ENCODE measurements around the gene ZNF318.

Gene ZNF318

GRCh38 chr6:43301081-43301870 lies 68.2 kb downstream of the ZNF318 start:
- no peak for DNase-seq

DNA sequence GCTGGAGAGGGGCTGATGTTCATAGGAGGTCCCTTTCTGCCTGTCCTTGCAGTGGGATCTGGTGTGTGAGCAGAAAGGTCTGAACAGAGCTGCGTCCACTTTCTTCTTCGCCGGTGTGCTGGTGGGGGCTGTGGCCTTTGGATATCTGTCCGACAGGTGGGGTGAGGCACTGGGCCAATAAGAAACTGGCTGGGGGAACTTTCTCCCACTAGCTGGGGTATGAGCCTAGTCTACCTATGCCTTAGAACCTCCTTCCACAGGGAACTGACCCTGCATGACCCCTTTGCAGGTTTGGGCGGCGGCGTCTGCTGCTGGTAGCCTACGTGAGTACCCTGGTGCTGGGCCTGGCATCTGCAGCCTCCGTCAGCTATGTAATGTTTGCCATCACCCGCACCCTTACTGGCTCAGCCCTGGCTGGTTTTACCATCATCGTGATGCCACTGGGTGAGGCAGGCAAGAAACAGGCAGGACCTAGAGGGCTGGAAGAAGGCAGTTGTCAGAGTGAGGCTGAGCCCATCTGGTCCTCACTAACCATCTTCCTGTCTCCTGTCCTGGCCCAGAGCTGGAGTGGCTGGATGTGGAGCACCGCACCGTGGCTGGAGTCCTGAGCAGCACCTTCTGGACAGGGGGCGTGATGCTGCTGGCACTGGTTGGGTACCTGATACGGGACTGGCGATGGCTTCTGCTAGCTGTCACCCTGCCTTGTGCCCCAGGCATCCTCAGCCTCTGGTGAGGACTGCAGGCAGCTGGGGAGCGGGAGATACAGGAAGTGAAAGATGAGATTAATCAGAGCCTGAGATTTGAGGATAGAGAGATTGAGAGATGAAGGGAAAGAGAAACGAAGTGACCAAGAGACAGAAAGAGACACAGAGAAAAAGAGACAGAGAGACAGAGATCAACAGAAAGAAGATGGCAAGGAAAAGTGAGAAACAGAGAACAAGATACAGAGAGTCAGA lies 69.8 kb downstream of the ZNF318 start:
- no peak for DNase-seq

DNA sequence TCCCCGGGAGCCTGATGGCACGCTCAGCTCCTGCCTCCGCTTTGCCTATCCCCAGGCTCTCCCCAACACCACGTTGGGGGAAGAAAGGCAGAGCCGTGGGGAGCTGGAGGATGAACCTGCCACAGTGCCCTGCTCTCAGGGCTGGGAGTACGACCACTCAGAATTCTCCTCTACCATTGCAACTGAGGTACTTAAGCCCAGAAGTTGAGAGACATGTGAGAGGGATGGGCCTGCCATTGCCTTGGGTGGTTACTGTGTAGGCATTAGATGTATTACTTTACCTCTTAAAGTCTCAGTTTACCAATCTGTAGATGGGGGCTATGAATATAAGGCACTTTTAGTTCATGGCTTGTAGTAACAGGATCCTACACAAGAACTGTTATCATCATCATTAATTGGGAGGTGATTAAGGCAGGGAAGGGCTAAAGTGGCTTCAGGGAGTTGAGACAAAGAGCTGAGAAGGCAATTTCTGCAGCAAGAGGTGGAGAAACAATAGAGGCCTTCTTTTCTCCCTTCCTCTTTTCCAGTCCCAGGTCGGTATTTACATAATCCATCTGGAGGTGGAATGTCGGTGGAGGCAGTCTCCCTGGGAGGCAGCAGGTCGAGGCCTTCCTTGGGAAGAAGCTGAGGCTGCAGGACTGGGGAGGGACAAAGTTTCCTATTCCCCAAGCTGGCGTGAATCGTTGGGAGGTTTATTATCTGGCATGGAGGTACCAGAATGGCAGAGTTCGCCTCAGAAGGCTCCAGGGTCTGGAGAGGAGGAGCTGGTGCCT lies 70.7 kb downstream of the ZNF318 start:
- DNase-seq: no peak

GRCh38 chr6:43297644-43298564 lies 71.5 kb downstream of the ZNF318 start, which contains the start of gene SLC22A7:
SLC22A7 (plus strand) TSS chr6:43298260; CDS start chr6:43298359, 99 bp downstream.
- peak in 1 of 58 donors; percentile 23 for DNase-seq

DNA sequence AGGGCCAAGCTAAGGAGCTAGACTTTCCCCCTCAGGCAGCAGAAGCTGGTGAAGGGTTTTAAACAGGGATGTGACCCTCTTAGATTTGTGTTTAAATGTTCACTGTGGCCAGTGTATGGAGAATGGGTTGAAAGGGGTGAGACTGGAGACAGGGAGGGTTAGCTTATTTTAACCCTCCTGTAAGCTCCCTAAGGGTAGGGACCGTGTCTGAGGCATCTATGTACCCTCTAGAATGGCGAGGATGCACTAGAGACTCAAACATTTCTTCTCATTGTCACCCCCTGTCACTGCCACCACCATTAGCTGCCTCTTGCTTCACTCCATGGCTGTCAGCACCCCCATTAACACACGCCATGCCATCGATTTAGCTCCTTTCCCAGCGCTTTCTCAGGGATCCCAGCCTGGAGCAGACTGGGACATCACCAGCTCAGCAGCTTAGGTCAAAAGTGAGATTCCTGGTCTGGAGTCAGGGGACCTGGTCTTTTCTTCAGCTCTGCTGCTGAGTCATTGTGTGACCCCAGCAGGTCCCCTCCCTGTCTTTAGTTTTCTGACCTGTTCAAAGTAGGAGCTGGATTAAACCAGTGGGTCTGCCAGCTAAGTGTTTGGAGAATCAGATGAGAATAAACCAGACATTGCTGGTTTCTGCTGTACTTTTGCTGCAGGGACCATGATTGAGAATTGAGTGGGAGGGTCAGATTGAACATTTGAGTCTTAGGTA lies 72.5 kb downstream of the ZNF318 start:
- no peak for DNase-seq

- no peak for DNase-seq
Observed at GRCh38 chr6:43295456-43295855, 74.0 kb downstream of the ZNF318 start.

- no peak for DNase-seq
Observed at GRCh38 chr6:43294536-43294935, 74.9 kb downstream of the ZNF318 start.

GRCh38 chr6:43293698-43294097 lies 75.7 kb downstream of the ZNF318 start:
- DNase-seq: no peak

DNA sequence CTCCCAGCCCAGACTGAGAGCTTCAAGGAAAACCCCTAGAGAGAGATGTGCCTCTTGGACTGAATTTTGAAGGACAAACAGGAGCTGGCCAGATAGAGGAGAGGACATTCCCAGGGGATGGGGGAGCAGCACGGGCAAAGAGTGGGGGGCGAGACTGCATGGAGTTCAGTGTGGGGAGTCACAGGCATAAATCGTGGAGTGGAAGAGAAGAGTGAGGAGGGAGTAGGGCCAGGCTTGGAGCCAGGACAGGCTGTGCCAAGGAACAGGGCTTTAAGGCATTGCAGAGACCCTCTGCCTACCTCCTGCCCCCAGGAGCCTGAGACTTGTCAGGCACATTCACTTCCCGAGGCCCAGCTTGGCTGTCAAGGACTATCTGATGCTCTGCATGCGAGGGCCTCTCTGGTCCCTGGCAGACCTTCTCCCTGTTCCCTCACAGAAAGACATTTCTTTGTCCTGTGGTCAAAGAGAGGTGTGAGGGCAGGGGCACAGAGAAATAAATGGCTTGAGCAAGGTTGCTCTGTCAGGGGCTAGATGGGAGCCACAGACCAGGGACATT lies 76.6 kb downstream of the ZNF318 start:
- DNase-seq: no peak

GRCh38 chr6:43292341-43292740 lies 77.1 kb downstream of the ZNF318 start:
- no peak for DNase-seq

GRCh38 chr6:43291708-43292107 lies 77.7 kb downstream of the ZNF318 start:
- no peak for DNase-seq

DNA sequence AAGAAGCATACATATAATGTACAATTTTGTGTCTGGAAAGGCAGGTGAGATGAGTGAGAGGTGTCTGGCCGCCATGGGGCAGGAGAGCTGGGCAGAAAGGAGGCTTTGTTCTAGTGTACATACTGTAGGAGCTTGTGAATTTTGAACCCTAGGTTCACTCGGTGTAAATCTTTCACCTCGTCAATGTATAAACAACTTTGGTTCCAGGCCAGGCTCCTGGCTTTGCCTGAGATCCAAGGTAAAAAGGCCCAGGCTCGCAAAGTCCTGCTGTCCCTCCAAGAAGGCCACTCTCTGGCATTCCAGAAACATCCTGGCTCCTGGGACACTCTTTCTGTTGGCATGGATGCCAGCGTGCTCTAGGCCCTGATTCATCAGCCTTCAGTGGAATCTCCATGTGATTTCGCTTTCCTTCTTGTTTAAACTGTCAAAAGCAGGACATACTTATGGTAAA lies 78.5 kb downstream of the ZNF318 start:
- no peak for DNase-seq

GRCh38 chr6:43290339-43290904 lies 79.0 kb downstream of the ZNF318 start:
- DNase-seq: no peak

- no peak for DNase-seq
Observed at GRCh38 chr6:43287717-43288679, 81.4 kb downstream of the ZNF318 start.

DNA sequence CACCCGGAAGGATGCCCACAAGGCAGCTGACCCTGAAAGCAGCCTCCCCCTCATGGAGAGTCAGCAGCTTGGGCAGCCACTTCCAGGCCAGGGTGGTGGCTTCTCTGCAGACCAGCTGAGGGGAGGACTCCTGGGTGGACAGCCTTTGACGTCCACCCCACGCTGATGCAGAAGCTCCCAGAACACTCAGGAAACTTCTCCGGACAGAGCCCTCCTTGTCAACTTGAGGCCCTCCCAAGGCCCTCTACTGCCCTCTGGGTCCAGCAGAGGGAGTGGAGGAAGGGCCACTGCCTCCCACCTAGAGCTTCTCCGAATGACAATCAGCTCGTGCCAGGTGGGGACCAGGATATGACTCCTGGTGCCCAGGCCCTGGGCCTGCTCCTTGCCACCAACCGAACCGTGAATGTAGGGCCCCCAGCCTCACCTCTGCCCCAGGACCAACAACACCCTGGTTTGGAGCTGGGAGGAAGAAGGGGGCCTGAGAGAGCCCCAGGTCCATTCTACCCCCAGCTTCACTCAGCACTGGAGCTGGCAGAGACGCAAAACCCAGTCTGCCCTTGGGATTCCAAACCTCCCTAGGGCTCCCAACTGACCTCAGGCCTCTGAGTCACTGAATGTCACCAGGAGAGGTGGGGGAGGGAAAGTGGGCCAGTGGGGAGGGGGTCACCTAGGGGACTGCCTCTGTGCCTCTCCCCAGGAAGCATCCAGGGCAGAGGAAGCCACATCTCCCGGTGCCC lies 82.3 kb downstream of the ZNF318 start:
- DNase-seq: peak in 8 of 58 donors; percentile 20 to 55 (median 26)

DNA sequence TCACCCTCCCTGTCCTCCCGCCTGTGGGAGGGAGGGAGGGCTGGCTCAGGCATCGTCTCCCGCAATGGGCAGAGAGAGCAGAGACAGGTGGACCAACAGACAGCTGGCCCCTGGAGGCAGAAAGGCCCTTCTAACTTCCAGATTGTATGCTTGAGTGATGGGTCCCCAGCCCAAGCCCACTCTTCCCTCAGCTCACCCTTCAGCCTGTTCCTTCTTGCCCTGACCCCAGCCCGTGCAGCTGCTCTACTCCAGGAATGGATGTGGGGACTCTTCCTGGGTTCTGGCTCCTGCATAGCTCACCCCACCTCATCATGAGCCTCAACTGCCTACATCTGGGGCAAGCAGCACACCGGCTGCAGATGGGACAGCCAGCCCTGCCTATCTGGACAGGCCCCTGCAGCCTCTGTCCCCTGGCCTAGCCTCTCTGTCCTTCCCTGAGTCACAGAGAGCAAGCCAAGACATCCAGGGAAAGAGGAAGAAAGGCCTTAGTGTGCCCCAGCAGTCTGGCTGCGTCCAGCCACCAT lies 82.9 kb downstream of the ZNF318 start:
- no peak for DNase-seq

All from anterior cingulate cortex (tissue), 58 donors.